HCT116 (cell line): ENCODE results near the gene VDAC2.

ENCODE experiments used
- CBX3 ChIP-seq: IDR thresholded peaks from 2 replicates; pipeline ENCODE4 v1.6.1; 2012; ENCODE audit warnings: low read depth
- CTCF ChIP-seq, 3 experiments: fragments of 200-600 bp in 1 of 3; sonication (generic) in 1 of 3; IDR thresholded peaks in 2 of 3; conservative IDR thresholded peaks in 1 of 3; 2 replicates each; pipeline ENCODE4 v1.5.1; 2012 to 2017; ENCODE audit warnings: low read depth in 2 of 3, low read length in 2 of 3, antibody characterized with exemption in 1 of 3, borderline replicate concordance in 1 of 3, control low read depth in 1 of 3, mild to moderate bottlenecking in 1 of 3, mixed read lengths in 1 of 3, mixed run types in 1 of 3, moderate library complexity in 1 of 3; ENCODE audit not compliant: insufficient read depth in 1 of 3
- ELF1 ChIP-seq: IDR thresholded peaks from 2 replicates; pipeline ENCODE4 v1.6.1; 2012; ENCODE audit warnings: low read depth, borderline replicate concordance
- EZH2 ChIP-seq: fragments of 200-600 bp; sonication (generic); IDR thresholded peaks from 2 replicates; pipeline ENCODE4 v1.6.1; 2017; ENCODE audit warnings: antibody characterized with exemption, mixed run types
- EZH2phosphoT487 ChIP-seq: fragments of 200-600 bp; IDR thresholded peaks from 2 replicates; pipeline ENCODE4 v1.6.1; 2018; ENCODE audit warnings: antibody characterized with exemption, borderline replicate concordance
- JUND ChIP-seq: IDR thresholded peaks from 2 replicates; pipeline ENCODE4 v1.6.1; 2012
- POLR2A ChIP-seq: IDR thresholded peaks from 2 replicates; pipeline ENCODE4 v1.7.0; 2011; ENCODE audit warnings: borderline replicate concordance; ENCODE audit not compliant: insufficient read depth, insufficient read length; ENCODE audit errors: extremely low read depth
- POLR2AphosphoS5 ChIP-seq: IDR thresholded peaks from 2 replicates; pipeline ENCODE4 v1.6.1; 2011; ENCODE audit warnings: mild to moderate bottlenecking, low read depth, low read length, moderate library complexity
- RAD21 ChIP-seq: IDR thresholded peaks from 2 replicates; pipeline ENCODE4 v1.6.1; 2012; ENCODE audit warnings: low read depth, mild to moderate bottlenecking
- REST ChIP-seq: IDR thresholded peaks from 2 replicates; pipeline ENCODE4 v1.6.1; 2012; ENCODE audit warnings: low read depth
- SIN3A ChIP-seq: IDR thresholded peaks from 2 replicates; pipeline ENCODE4 v1.6.1; 2012; ENCODE audit warnings: low read depth
- TCF7L2 ChIP-seq: IDR thresholded peaks from 2 replicates; pipeline ENCODE4 v1.7.0; 2011; ENCODE audit warnings: borderline replicate concordance, inconsistent platforms; ENCODE audit not compliant: insufficient read depth, insufficient read length; ENCODE audit errors: extremely low read depth
- ZBTB33 ChIP-seq: IDR thresholded peaks from 2 replicates; pipeline ENCODE4 v1.6.1; 2011; ENCODE audit warnings: mild to moderate bottlenecking, low read length, moderate library complexity; ENCODE audit not compliant: insufficient replicate concordance; ENCODE audit errors: extremely low read depth
- ZNF274 ChIP-seq: fragments of 200-500 bp; sonication (Bioruptor generic); IDR thresholded peaks from 2 replicates; pipeline ENCODE4 v1.6.1; 2014; ENCODE audit warnings: mild to moderate bottlenecking, low read depth, low read length, inconsistent platforms

- TF ChIP-seq POLR2AphosphoS5 (no peak), JUND (no peak), SIN3A (no peak), EZH2phosphoT487 (no peak), RAD21 (no peak), CTCF (IDR thresholded peaks at IDR 0.05 in 2 of 3, conservative IDR thresholded peaks at IDR 0.05 in 1 of 3; ENCODE audit: borderline replicate concordance in 1 of 3, insufficient read depth in 1 of 3, low read depth in 2 of 3, low read length in 2 of 3) (no peak), TCF7L2 (no peak), CBX3 (no peak), ZNF274 (no peak), POLR2A (no peak), ZBTB33 (no peak), ELF1 (no peak), EZH2 (no peak), REST (no peak)
Measured at GRCh38 chr10:75239096-75239790, 28.6 kb downstream of the VDAC2 start.
